ENCODE measurements around the gene TSPAN11.

- TF ChIP-seq CTCF (IDR thresholded peaks at IDR 0.05; ENCODE audit: insufficient read depth, low read length, poor library complexity, severe bottlenecking) (no peak), EZH2phosphoT487 (conservative IDR thresholded peaks at IDR 0.05; ENCODE audit: low read length) (no peak)
Observed at GRCh38 chr12:30952015-30952414, 25.5 kb downstream of the TSPAN11 start.

Data from SU-DHL-6 (cell line).